H1 (cell line): Measurements from ENCODE around the gene TRIB2. TPM values are rescaled to one million over a fixed set of nuclear protein-coding genes. Genes with fewer than 3 reads are reported as not detected.

Source experiments
- CTCF ChIA-PET: fragments of 300-600 bp; sonication (Branson Sonifier 250); formaldehyde crosslinking; loops from one replicate; lab custom pipeline; 2021; ENCODE audit not compliant: partially characterized antibody; lab: Charles Lee
- POLR2A ChIA-PET: fragments of 300-600 bp; sonication (Branson Sonifier 250); formaldehyde crosslinking; loops from one replicate; lab custom pipeline; 2021; ENCODE audit warnings: inconsistent platforms; ENCODE audit not compliant: partially characterized antibody; lab: Charles Lee
- DNase-seq, 2 experiments: peaks; one replicate each; pipeline versions ENCODE4 v3.0.0 to v3.0.0-alpha.2; 2010 to 2022; ENCODE audit warnings: low spot score in 2 of 2, low read depth in 1 of 2, mixed read lengths in 1 of 2
- FAIRE-seq: peaks from 2 replicates; lab custom pipeline; 2011; peaks lifted over from hg19 to GRCh38; lab: Jason Lieb, UNC
- H2AFZ ChIP-seq: 2 replicates; pipeline ENCODE4 v1.8.1; 2012; ENCODE audit warnings: low read length, inconsistent platforms
- H2AK5ac ChIP-seq: 2 replicates; pipeline ENCODE4 v1.6.1; 2013; ENCODE audit warnings: low read depth, low read length
- H2BK120ac ChIP-seq: replicated peaks from 2 replicates; pipeline ENCODE3; 2013; ENCODE audit warnings: low read depth, low read length, inconsistent platforms
- H2BK12ac ChIP-seq: 2 replicates; pipeline ENCODE4 v1.6.1; 2013; ENCODE audit warnings: low read depth, low read length
- H2BK15ac ChIP-seq: 2 replicates; pipeline ENCODE4 v1.6.1; 2013; ENCODE audit warnings: low read length
- H2BK20ac ChIP-seq: 2 replicates; pipeline ENCODE4 v1.6.1; 2013; ENCODE audit warnings: low read length
- H2BK5ac ChIP-seq: 2 replicates; pipeline ENCODE4 v1.6.1; 2013; ENCODE audit warnings: low read depth, low read length
- H3K14ac ChIP-seq: 2 replicates; pipeline ENCODE4 v1.6.1; 2013; ENCODE audit warnings: inconsistent platforms; ENCODE audit not compliant: insufficient read length
- H3K18ac ChIP-seq: 2 replicates; pipeline ENCODE4 v1.6.1; 2013; ENCODE audit warnings: low read length; ENCODE audit errors: extremely low read depth
- H3K23ac ChIP-seq: 2 replicates; pipeline ENCODE4 v1.6.1; 2013; ENCODE audit warnings: inconsistent platforms; ENCODE audit not compliant: insufficient read length
- H3K23me2 ChIP-seq: 2 replicates; pipeline ENCODE4 v1.6.1; 2013; ENCODE audit warnings: low read depth, low read length
- H3K27ac ChIP-seq: 2 replicates; pipeline ENCODE4 v1.6.1; 2011; ENCODE audit warnings: low read depth, low read length, inconsistent platforms
- H3K27me3 ChIP-seq, 4 experiments: replicated peaks in 1 of 4; 1 replicate in 1 of 4; 2 replicates in 3 of 4; pipeline versions ENCODE4 v1.6.1 to v1.8.1; 2011 to 2013; ENCODE audit warnings: low read length in 3 of 4, mild to moderate bottlenecking in 3 of 4, inconsistent platforms in 2 of 4, mixed read lengths in 2 of 4, moderate library complexity in 1 of 4; ENCODE audit not compliant: control insufficient read depth in 3 of 4, insufficient read depth in 3 of 4; ENCODE audit errors: extremely low read depth in 1 of 4
- H3K36me3 ChIP-seq, 4 experiments: 2 replicates each; pipeline versions ENCODE4 v1.6.1 to v1.8.1; 2011 to 2013; ENCODE audit warnings: mild to moderate bottlenecking in 4 of 4, low read length in 3 of 4, moderate library complexity in 2 of 4, control low read depth in 1 of 4, inconsistent platforms in 1 of 4; ENCODE audit not compliant: insufficient read depth in 4 of 4, control insufficient read depth in 2 of 4
- H3K4ac ChIP-seq: replicated peaks from 2 replicates; pipeline ENCODE3; 2013; ENCODE audit warnings: low read length, low read depth, mixed read lengths, inconsistent platforms; ENCODE audit not compliant: insufficient read length
- H3K4me1 ChIP-seq, 4 experiments: replicated peaks in 1 of 4; 1 replicate in 1 of 4; 2 replicates in 3 of 4; pipeline versions ENCODE4 v1.6.1 to v1.8.1; 2011 to 2013; ENCODE audit warnings: low read length in 3 of 4, inconsistent platforms in 2 of 4, mixed read lengths in 1 of 4; ENCODE audit not compliant: insufficient read depth in 4 of 4, control insufficient read depth in 3 of 4
- H3K4me2 ChIP-seq, 2 experiments: 2 replicates each; pipeline versions ENCODE4 v1.6.1 to v1.8.1; 2011 to 2013; ENCODE audit warnings: low read depth in 2 of 2, low read length in 2 of 2, control low read depth in 1 of 2, inconsistent platforms in 1 of 2, mild to moderate bottlenecking in 1 of 2; ENCODE audit not compliant: insufficient read depth in 1 of 2
- H3K4me3 ChIP-seq, 4 experiments: fragments of 200-600, 300-600 bp in 1 of 4; sonication (generic), shearing (Covaris generic), sonication (Bioruptor Twin) in 1 of 4; 2 replicates each; pipeline versions ENCODE4 v1.5.1 to v1.8.1; 2011 to 2016; ENCODE audit warnings: low read length in 4 of 4, low read depth in 3 of 4, control low read depth in 2 of 4, inconsistent platforms in 2 of 4, mild to moderate bottlenecking in 2 of 4, mixed read lengths in 1 of 4, moderate library complexity in 1 of 4; ENCODE audit not compliant: insufficient read depth in 2 of 4; ENCODE audit errors: extremely low read depth in 1 of 4
- H3K56ac ChIP-seq: replicated peaks from 2 replicates; pipeline ENCODE3; 2013; ENCODE audit warnings: low read depth, mild to moderate bottlenecking, mixed read lengths, low read length, inconsistent platforms; ENCODE audit not compliant: insufficient read length
- H3K79me1 ChIP-seq: 2 replicates; pipeline ENCODE4 v1.6.1; 2013; ENCODE audit warnings: low read depth, low read length, control low read depth
- H3K79me2 ChIP-seq, 2 experiments: 2 replicates each; pipeline versions ENCODE4 v1.6.1 to v1.8.1; 2012 to 2013; ENCODE audit warnings: low read length in 2 of 2, mild to moderate bottlenecking in 2 of 2, inconsistent platforms in 1 of 2; ENCODE audit not compliant: insufficient read depth in 2 of 2, control insufficient read depth in 1 of 2
- H3K9ac ChIP-seq, 4 experiments: replicated peaks in 1 of 4; 1 replicate in 1 of 4; 2 replicates in 3 of 4; pipeline versions ENCODE4 v1.6.1 to v1.8.1; 2011 to 2013; ENCODE audit warnings: low read depth in 3 of 4, low read length in 3 of 4, control low read depth in 2 of 4, mild to moderate bottlenecking in 2 of 4, moderate library complexity in 2 of 4, inconsistent platforms in 1 of 4; ENCODE audit errors: extremely low read depth in 1 of 4
- H3K9me3 ChIP-seq, 2 experiments: 2 replicates each; pipeline versions ENCODE4 v1.6.1 to v1.8.1; 2012 to 2013; ENCODE audit warnings: mild to moderate bottlenecking in 2 of 2, moderate library complexity in 2 of 2, control low read depth in 1 of 2, inconsistent platforms in 1 of 2, low read depth in 1 of 2, low read length in 1 of 2, mixed read lengths in 1 of 2; ENCODE audit not compliant: insufficient read depth in 2 of 2
- H4K20me1 ChIP-seq, 2 experiments: replicated peaks in 1 of 2; 2 replicates each; pipeline versions ENCODE3 to v1.8.1; 2011 to 2013; ENCODE audit warnings: inconsistent platforms in 2 of 2, low read length in 2 of 2, mild to moderate bottlenecking in 1 of 2; ENCODE audit not compliant: insufficient read depth in 2 of 2, control insufficient read depth in 1 of 2
- H4K5ac ChIP-seq: 2 replicates; pipeline ENCODE4 v1.6.1; 2013; ENCODE audit warnings: low read length, low read depth, mixed read lengths, inconsistent platforms; ENCODE audit not compliant: insufficient read length
- H4K8ac ChIP-seq: 2 replicates; pipeline ENCODE4 v1.8.0; 2013; ENCODE audit warnings: mild to moderate bottlenecking, moderate library complexity, low read length, inconsistent platforms; ENCODE audit not compliant: insufficient read depth; ENCODE audit errors: extremely low read depth
- H4K91ac ChIP-seq: replicated peaks from 2 replicates; pipeline ENCODE3; 2013; ENCODE audit warnings: low read length, mixed read lengths, inconsistent platforms; ENCODE audit not compliant: insufficient read length
- ASH2L ChIP-seq: fragments of 200-600, 300-600 bp; sonication (generic); IDR thresholded peaks from one replicate; pipeline ENCODE4 v1.7.1; 2017; ENCODE audit warnings: low read length
- BRCA1 ChIP-seq: IDR thresholded peaks from 2 replicates; pipeline ENCODE4 v1.6.1; 2012; ENCODE audit warnings: low read depth, low read length, improper control_type of control experiment
- JUN ChIP-seq: IDR thresholded peaks from 2 replicates; pipeline ENCODE4 v1.6.1; 2011; ENCODE audit warnings: low read depth, mild to moderate bottlenecking, improper control_type of control experiment, low read length
- KDM4A ChIP-seq: IDR thresholded peaks from one replicate; pipeline ENCODE4 v1.7.1; 2012; ENCODE audit warnings: low read depth, mild to moderate bottlenecking, moderate library complexity, low read length, inconsistent platforms; ENCODE audit not compliant: severe bottlenecking
- POLR2A ChIP-seq, 2 experiments: IDR thresholded peaks; 1 replicate in 1 of 2; 2 replicates in 1 of 2; pipeline ENCODE4 v1.6.1; 2011; ENCODE audit warnings: low read depth in 2 of 2, low read length in 2 of 2, mild to moderate bottlenecking in 2 of 2; ENCODE audit errors: control extremely low read depth in 1 of 2
- POLR2AphosphoS5 ChIP-seq: IDR thresholded peaks from 2 replicates; pipeline ENCODE4 v1.6.1; 2011; ENCODE audit warnings: low read depth, low read length
- RAD21 ChIP-seq, 2 experiments: IDR thresholded peaks in 1 of 2; conservative IDR thresholded peaks in 1 of 2; 2 replicates each; pipeline ENCODE4 v1.6.1; 2011; ENCODE audit warnings: low read depth in 2 of 2, low read length in 2 of 2, improper control_type of control experiment in 1 of 2, inconsistent platforms in 1 of 2, mild to moderate bottlenecking in 1 of 2, moderate library complexity in 1 of 2
- RFX5 ChIP-seq: IDR thresholded peaks from 2 replicates; pipeline ENCODE4 v1.6.1; 2011; ENCODE audit warnings: low read depth, low read length, improper control_type of control experiment, borderline replicate concordance
- SIRT6 ChIP-seq: IDR thresholded peaks from one replicate; pipeline ENCODE4 v1.7.1; 2012; ENCODE audit warnings: low read length, inconsistent platforms
- SIX5 ChIP-seq: IDR thresholded peaks from 2 replicates; pipeline ENCODE4 v1.6.1; 2011; ENCODE audit warnings: mild to moderate bottlenecking, low read depth, low read length
- SP4 ChIP-seq: IDR thresholded peaks from 2 replicates; pipeline ENCODE4 v1.6.1; 2012; ENCODE audit warnings: low read length, inconsistent platforms
- TCF12 ChIP-seq: IDR thresholded peaks from 2 replicates; pipeline ENCODE4 v1.6.1; 2011; ENCODE audit warnings: low read depth, mild to moderate bottlenecking, low read length
- WGBS, 2 experiments: shearing (Covaris generic) in 1 of 2; methylation state at CpG; one replicate each; pipeline versions ENCODE4 v1.1.6 to v1.1.7; 2013 to 2015; ENCODE audit warnings: low lambda C conversion rate in 2 of 2, mixed read lengths in 2 of 2, inconsistent platforms in 1 of 2, low coverage in 1 of 2, missing lambda C conversion rate in 1 of 2; ENCODE audit not compliant: insufficient replicate concordance in 2 of 2, insufficient coverage in 1 of 2, insufficient read length in 1 of 2; ENCODE audit errors: extremely low coverage in 1 of 2, missing lambda C conversion rate in 1 of 2; 5-methylcytosine and 5-hydroxymethylcytosine counted together
- polyA plus RNA-seq, 7 experiments: library from polyadenylated mRNA; depleted of rRNA in 3 of 7; stranded (reverse) in 5 of 7; unstranded in 2 of 7; fragments of >200 nt in 5 of 7; fragments of 200-250 nt in 2 of 7; gene quantifications; 1 replicate in 5 of 7; 2 replicates in 1 of 7; 4 replicates in 1 of 7; pipeline versions ENCODE4 v1.2.1 to v1.2.3, GENCODE V29; 2011 to 2013; ENCODE audit warnings: missing spikeins in 2 of 7, mixed read lengths in 2 of 7
- total RNA-seq: library from RNA; stranded (reverse); fragmentation: NEBNext Ultra II Directional; extraction: Animal tissue kit (Norgen Biotek cat#: 25700); gene quantifications from 2 replicates; pipeline ENCODE4 v1.2.1, GENCODE V29; 2021

Gene TRIB2
- total and polyA plus RNA-seq, 2 of the 8 experiments (the other 6 are each of a cell fraction or from before 2014, with no cell fraction given) = 40.8 to 57.0 TPM

- 1% methylated on average over 56 of the region's 74 CpGs; no CpG with 5 or more reads in 1 of the 2 experiments for WGBS, 2 experiments
- H3K79me2 ChIP-seq = peaks cover 15 to 47% of the 10 kb centered on the region in 2 experiments
- FAIRE-seq = no peak
- TF ChIP-seq RFX5 (no peak), POLR2A (IDR thresholded peaks at IDR 0.05; ENCODE audit: control extremely low read depth in 1 of 2, low read depth in 2 of 2, low read length in 2 of 2) (peak; percentile 52 to 57), TCF12 (0 out of 2 replicates have a peak, but pooled peaks have one; percentile 16), ASH2L (peak; percentile 38), KDM4A (peak; percentile 17), BRCA1 (no peak), RAD21 (IDR thresholded peaks at IDR 0.05 in 1 of 2, conservative IDR thresholded peaks at IDR 0.05 in 1 of 2; ENCODE audit: low read depth in 2 of 2, low read length in 2 of 2) (peak in 1 of 2 experiments; percentile 37; a peak in 2 of 4 replicates), JUN (no peak), SP4 (no peak), POLR2AphosphoS5 (peak; percentile 27; the same call in 1 of the 2 replicates), SIX5 (no peak), SIRT6 (no peak)
These were observed 667 bp downstream of the TRIB2 start for GRCh38 chr2:12717191-12718014.

More at GRCh38 chr2:12717191-12718014, 667 bp downstream of the TRIB2 start:
- Histone ChIP-seq H2BK12ac (no peak overlapping the region), H3K9ac (peak overlapping the region; percentile 77 to 83 (median 80)), H2AK5ac (no peak overlapping the region), H4K8ac (peak overlapping the region; percentile 62), H3K4ac (no peak overlapping the region), H3K27ac (peak overlapping the region; percentile 70; the same call in 1 of the 2 replicates), H3K27me3 (no peaks in the 10 kb centered on the region), H2BK5ac (peak overlapping the region; percentile 62; the same call in 1 of the 2 replicates), H2BK15ac (no peak overlapping the region), H3K23me2 (peaks cover 3% of the 10 kb centered on the region; the same call in 1 of the 2 replicates), H3K4me2 (peak overlapping the region; percentile 68 to 83), H2AFZ (no peak overlapping the region; the same call in 1 of the 2 replicates), H3K4me3 (peak overlapping the region; percentile 74 to 95 (median 83)), H3K36me3 (no peaks in the 10 kb centered on the region), H2BK20ac (no peak overlapping the region), H3K56ac (peak overlapping the region; percentile 77), H4K91ac (peak overlapping the region; percentile 76), H3K9me3 (no peaks in the 10 kb centered on the region), H3K79me1 (no peaks in the 10 kb centered on the region; the same call in 1 of the 2 replicates), H3K18ac (peak overlapping the region; percentile 53; the same call in 1 of the 2 replicates), H4K20me1 (peaks cover 6 to 19% of the 10 kb centered on the region in 2 experiments), H3K14ac (peak overlapping the region; percentile 78), H4K5ac (peak overlapping the region; percentile 63), H3K4me1 (peaks cover 4 to 16% (median 9%) of the 10 kb centered on the region in 4 experiments; a peak in 6 of 7 replicates), H2BK120ac (no peak overlapping the region), H3K23ac (no peak overlapping the region)
- ChIA-PET CTCF (interaction anchor here (0.6 to 3.9 kb wide), 23 partner anchors 11 to 1250 kb away, joined by 3 to 22 read pairs (median 4); no protein-coding TSS in a partner anchor), POLR2A (interaction anchor here (1.1 to 1.5 kb wide), 5 partner anchors 15 to 973 kb away, joined by 3 to 5 read pairs (median 4); no protein-coding TSS in a partner anchor)
- peak in 1 of 2 experiments; percentile 74 for DNase-seq
